Glomerular visceral epithelial cell (primary cell): ENCODE measurements around the gene ADGRA1.

ENCODE experiments used
- DNase-seq: peaks from one replicate; pipeline ENCODE4 v3.0.0-alpha.2; 2016; ENCODE audit errors: extremely low spot score

Gene ADGRA1

DNA sequence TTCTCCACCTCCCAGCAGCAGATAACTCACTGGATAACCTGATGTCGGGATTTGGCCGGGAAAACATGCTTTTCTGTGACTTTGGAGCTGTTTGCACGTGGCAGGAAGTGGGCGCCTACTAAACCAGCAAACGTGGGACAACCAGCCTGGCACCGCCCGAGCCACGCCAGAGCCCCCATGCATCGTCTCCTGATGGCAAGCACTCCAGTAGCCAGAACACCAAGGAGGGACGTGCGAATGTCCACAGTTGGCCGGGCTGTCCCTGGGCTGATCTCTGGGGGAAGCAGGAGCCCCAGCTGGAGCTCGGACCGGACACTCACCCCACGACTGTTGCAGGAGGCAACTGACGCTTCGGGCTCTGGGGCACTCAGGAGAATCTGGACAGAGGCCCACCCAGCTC is 7.1 kb downstream of the ADGRA1 start:
- DNase-seq: no peak

DNA sequence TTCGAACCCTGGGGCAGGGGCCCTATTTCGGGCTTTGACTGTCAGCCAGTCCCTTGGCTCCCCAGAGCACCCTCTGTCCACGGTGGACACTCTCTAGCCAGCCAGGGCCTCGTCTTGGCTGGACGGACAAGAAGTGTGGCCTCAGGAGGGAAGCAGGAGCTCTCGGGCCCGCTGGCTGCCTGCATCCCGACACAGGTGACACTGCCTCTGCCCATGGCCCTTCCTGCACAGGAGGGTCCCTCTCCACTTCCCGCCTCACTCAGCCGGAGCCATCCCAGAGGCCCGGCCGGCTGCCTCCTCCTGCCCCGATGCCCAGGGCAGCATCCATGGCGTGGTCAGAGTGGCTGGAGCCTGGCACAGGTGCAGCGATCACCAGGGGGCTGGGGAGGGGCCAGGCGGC is 7.9 kb downstream of the ADGRA1 start:
- no peak for DNase-seq

DNA sequence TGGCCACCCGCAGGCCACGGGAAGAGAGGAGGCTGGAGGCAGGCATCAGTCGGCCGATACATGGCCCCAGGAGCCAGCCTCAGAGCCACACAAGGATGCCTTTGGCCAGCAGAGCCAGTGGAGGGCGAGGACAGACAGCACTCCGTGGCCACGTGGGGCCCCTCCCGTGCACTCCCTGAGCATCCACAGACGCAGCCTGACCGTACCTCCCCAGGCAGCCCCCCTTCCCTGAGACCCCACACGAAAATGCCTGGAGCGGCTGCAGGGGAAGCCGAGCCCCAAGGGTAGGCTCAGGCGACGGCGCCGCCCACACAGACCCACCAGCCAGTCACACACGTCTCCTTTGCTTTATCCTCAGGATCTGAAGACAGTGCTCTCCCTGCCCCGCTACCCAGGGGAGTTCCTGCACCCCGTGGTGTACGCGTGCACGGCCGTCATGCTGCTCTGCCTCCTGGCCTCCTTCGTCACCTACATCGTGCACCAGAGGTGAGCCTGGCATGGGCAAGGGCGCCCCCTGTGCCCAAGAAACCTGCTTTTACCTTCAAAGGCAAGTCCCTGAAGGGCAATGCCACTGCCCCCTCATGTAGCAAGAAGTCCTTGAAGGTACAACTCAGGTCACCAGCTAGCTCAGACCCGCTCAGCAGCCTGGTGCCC is 9.0 kb downstream of the ADGRA1 start:
- DNase-seq: no peak

DNA sequence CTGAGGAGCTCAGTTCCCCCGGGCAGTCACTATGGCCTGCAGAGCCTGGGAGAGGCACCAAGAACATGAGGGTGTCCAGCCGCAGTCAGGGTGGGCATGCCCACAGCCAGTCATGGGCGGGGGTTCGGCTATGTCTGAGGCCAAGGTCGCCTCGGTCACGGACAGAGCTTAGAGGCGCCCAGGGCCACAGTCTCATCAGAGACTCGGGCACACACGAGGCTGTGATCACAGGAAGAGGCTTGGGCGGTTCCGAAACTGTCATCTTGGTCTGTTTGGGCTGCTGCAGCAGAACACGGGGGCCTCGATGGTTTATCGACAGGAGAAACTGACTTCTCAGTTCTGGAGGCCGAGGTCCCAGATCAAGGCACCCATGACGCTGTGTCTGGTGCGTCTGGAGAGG is 9.7 kb downstream of the ADGRA1 start:
- no peak for DNase-seq

DNA sequence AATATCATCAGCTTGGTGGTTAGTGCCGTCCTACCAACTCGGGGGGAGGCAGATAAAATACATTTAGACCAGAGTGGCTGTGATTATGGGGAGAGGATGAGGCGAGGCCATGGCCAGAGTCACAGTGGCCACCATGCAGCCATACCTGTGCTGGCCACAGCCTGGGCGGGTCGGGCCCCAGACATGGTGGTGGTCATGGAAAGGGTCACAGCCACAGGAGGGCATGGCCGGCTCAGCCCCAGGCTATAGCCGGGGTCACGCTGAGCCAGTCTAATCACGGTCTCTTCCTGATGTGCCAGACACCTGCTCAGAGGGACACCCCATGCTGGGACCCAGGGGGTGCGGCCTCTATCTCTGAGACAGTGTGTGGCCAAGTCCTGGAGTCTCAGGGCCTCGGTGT is 10.2 kb downstream of the ADGRA1 start:
- no peak for DNase-seq

DNA sequence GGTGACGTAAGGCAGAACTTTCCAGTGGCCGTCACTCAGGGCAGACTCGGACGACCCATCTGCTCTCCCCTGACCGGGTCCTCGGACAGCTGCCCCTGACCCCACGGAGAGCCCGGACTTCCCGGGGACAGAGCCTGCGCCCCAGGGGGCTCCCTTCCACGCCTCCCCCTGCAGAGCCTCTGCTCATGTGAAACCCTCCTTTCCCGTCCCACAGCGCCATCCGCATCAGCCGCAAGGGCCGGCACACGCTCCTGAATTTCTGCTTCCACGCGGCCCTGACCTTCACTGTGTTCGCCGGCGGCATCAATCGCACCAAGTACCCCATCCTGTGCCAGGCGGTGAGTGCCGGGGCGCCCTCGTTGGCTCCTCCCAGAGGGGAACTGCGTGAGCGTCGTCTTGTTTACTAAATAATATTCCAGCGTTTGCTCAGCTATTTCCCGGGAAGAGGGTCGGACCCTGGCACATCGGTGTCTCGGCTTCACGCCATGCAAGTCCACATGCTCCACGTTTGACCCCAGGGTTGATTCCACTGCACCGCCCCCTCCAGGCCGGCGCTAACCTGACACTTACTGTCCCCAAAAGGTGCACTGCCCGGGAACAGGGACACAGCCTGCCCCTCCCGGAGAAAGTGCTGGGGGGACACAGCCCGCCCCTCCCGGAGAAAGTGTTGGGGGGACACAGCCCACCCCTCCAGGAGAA is 10.9 kb downstream of the ADGRA1 start:
- DNase-seq: no peak

DNA sequence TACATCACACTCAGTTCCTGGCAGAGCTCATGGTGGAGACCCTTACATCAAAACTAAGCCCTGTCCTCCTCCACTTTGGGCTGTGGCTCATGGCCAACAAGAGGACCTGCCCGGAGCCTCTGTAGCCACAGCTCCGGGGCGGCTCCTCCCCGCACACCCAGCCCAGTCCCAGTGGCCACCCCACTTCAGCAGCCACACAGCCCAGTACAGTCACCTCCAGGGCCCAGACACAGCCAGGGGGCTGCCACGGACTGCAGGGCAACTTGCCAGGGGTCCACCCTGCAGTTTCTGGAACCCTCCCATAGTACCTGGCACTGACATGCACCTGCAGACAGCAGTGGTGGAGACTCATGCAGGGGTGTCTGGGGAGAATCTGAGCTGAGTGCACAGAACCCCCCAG is 11.8 kb downstream of the ADGRA1 start:
- no peak for DNase-seq

DNA sequence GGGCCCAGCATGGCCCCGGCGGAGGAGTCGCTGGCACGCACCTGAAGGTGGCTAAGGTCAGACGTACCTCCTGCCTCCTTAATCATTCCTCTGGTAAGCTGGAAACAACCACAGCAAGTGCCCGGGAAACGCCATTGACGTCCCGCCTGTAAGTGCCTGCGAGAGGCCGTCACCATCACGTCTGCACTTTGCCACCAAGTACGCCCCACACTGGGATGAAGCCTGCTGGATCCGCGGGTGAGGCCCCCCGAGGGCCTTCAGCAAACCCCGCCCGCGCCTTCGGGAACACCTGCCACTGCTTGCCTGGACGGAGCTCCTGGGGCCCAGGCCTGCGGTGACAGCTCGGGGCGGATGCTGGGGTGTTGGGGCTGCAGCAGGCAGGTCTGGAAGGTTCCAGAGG is 12.5 kb downstream of the ADGRA1 start:
- DNase-seq: no peak

DNA sequence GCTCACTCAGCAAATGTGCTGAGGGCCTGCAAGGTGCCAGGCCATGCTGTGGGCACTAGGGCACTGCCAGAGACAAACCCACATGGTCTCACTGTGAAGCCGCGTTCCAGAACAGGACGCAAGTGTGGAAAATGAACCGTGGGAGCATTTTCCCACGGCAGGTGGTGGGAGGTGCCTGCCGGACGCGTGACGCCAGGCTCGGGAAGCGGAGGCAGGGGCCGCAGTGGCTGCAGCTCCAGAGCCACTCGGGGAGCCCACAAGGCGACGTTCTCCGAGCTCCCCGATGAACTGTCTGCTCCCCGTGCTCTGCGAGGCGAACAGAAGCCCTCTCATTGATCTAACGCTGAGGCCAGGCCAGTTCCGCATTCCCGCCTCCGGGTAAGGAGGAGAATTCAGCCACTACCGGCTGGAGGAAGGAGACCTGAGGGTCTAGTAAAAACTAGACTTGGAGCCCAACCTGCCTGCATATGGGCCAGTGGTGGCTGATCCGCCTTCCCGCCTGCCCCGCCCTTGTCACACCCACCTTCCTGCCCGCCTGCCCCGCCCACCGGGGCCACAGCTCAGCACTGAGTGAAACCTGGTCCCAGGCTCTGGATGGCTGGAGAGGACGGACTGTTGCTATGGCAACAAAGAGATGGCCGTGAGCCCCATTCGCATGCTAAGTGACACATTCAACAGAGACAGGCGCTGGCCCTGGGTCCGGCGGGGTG is 13.1 kb downstream of the ADGRA1 start:
- no peak for DNase-seq

DNA sequence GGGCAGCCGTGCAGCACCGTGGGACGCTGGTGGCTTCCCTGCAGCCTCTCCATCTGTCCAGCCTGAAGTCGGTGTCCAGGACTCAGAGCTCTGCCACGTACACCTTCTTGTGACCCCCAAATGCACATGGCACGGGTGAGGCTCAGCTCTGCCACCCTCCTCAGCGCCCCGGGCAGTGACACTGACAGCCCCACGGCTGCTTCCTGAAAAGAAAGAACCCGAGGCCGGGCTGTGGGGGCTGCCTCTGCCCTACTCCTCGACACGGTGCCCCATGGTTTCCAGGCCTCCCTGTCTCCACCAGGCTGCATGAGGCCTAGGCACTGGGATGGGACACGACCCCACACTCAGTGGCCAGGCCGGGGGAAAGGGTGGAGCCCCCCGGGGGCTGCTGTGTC is 13.7 kb downstream of the ADGRA1 start:
- no peak for DNase-seq

DNA sequence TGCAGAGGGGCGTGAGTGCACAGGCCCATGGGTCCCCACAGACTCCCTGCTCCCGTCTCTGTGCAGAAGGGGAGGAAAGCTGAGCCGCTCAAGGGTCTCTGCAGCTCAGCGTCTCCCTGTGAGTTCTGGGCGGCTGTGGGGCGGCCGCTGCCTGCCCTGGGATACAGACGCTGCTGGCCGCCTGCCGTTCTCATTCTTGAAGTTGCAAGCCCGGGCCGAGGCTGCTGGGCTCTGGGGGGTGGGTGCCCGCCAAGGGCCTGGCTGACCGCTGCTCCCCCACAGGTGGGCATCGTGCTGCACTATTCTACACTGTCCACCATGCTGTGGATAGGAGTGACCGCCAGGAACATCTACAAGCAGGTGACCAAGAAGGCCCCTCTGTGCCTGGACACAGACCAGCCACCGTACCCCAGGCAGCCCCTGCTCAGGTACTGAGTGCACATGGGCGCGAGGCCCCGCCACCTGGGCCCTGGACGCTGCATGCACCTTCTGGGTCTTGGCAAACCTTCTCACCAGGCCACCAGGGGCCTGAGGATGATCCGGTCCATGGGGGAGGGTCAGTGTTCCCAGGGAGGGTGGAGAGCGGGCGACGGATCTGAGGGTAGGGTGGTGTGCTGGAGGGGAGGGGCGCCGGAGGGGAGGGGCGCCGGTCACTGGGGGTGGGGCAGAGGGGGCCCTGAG is 14.8 kb downstream of the ADGRA1 start:
- DNase-seq: no peak

DNA sequence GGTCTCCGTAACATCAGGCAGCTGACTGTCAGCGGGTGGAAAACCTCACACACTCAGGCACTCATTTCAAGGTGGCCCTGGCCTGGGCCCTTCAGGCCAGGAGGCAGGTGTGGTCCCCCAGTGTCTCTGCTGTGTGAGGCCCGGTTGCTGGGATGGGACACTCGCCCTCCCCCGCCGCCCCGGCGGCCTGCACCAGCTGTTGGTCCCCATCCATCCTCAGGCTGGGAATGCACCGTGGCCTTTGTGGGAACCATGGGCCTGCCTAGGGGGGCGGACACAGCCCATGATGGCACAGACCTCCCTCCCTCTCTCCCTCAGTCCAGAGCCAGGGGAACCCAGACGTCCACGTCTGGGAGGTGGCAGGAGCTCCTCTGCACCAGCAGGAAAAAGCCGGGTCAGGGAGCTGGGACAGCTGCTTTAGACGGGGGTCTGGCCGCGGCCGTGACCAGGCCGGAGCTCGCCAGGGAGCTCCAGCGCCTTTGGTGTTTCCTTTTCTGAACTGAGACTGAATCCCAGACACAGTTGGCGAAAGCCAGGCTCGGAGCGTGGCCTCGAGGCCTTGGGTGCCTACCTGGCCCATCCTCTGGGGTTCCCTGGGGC is 15.7 kb downstream of the ADGRA1 start:
- no peak for DNase-seq

DNA sequence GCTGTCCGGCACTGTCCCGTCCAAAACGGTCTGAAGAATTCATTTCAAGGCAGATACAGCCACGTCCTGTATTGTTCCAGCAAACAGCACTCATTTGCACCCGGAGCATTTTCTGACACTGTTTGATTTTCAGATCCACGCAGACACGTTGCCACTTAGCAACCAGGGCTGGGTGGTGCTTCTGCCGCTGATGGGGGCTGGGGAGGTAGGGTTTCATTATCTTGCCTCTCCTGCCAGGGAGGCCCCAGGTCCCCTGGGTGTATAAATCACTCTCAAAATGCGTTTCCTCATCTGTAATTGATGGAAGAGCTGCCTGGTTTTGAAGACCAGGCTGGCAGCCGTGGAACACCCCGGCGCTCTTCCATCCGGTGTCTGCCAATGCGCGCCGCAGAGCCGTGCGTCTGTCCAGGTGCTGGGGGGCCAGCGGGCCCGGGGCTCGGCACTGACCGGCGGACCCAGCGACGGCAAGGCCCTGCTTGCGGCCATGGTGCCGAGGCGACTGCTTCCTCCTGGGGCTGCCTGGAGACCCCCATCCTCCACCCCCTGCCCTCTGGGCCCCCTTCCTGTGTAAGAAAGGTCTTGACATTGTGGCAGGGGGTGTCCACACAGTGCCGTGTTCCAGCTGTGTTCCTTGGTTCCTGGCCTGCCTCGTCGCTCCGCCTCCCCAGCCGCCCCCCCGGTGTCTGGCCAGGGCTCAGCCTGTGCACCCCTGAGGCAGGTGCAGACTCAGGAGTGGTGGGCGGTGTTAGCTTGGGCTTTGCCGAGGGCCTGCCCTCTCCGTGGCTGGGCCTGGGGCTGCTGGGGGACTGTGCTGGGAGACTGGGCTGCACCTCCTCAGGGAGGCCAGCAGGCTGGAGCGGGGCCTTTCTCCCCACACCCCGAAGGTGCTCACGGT is 16.6 kb downstream of the ADGRA1 start:
- no peak for DNase-seq

DNA sequence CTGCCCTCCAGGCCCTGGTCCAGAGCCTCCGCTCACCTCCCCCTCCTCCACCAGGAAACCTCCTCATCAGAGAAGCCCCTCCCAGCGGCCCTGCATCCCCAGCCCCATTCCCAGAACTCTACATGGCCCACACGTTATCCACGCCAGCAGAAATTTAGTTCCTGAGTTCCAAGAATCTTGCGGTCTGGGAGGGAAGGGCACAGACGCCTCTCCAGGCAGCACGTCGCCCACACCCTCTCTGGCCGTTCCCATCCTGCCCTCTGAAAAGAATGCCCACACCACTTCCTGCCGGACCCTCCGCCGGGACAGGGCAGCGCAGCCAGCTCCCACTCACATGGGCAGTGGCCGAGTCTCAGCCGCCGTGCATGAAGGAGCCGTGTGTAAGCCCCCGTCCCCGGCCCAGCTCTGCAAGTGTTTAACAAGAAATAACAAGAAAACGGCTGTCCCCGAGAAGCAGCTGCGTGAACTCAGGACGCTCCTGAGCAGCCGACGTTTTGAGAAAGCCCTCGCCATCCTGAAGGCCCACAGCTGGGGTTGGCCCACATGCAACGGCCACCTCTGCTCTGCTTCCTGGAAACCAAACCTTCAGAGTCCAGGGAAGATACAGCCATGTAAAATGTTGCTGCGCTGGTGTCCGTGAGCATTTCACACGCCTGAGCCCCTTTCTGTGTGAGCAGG is 17.4 kb downstream of the ADGRA1 start:
- no peak for DNase-seq

DNA sequence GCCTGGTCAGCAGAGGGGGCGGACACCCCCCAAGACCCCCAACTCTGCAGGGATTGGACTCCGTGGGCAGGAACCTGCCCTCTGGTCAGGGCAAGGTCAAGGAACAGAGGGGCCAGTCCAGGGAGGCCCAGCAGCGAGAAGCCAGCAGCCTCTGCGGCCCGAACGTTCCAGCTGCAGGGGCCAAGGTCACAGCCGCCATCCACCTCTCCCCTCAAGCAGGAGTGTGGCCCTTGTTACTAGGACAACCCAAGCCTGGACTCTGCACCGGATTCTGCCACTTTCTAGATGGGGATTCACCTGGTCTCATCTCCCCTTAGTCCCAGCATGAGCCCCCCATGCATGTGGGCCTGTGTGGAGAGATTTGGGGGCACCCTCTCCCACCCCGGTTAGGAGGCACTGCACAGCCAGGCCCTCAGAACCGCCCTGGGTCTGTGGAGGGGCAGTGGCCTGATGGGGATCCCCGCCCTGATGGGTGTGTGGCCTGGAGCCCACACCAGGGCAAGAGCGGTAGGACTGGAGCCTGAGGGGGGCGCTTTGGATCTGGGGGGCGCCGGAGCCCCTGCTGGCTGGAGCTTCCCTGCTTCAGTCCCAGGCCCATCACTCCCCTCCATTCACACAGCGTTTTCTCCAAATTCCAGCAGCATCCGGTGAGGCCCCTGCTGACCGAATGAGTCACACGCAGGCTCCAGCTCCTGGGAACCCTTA is 18.1 kb downstream of the ADGRA1 start:
- no peak for DNase-seq

DNA sequence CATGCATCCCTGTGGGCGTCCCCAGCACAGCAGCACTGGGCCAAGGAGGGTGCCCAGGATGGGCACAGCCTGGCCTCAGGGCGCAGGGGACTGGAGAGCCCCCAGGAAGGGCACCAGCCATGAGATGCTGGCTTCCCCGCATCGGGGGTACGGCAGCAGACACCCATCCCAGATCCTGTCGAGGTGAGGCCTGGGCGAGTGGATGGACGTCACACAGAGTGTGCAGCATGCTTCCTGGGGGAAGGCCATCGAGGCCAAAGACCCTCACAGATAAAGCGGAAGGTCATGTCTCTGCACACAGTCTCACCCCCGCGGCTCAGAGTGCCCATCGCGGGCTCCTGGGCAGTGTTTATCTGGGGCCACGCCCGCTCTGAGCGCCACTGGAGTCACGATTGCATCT is 18.8 kb downstream of the ADGRA1 start:
- DNase-seq: no peak

DNA sequence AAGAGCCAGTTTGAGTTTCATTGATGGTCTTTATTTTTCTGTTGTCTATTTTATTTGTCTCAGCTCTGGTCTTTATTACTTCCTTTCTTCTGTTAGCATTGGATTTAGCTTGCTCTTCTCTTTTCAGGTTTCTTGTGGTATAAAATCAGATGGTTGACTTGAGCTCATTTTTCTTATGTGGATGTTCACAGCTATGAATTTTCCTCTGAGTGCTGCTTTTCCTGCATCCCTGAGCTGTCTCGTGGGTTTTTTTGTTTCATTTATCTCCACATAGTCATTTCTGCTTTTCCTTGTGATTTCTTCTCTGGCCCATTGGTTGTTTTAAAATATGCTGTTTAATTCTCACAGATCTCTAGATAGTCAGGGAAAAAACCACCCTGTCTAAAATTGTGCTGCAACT is 19.7 kb downstream of the ADGRA1 start:
- no peak for DNase-seq

DNA sequence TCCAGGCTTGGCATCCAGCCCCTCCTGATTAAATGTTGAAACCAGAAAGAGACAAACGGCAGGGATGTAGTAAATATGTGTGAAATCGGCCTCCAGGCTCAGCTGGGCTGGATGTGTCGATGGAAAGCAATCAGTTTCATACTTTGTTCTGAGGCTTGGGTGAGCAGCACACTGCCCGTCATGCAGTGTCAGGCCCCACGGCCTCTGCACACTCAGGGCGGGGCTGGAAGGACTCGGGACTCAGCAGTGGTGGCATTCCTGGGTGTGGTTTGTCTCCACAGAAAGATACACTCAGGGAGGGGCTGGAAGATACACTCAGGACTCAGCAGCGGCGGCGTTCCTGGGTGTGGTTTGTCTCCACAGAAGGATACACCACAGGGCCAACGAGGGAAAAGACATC is 22.0 kb downstream of the ADGRA1 start:
- DNase-seq: no peak

DNA sequence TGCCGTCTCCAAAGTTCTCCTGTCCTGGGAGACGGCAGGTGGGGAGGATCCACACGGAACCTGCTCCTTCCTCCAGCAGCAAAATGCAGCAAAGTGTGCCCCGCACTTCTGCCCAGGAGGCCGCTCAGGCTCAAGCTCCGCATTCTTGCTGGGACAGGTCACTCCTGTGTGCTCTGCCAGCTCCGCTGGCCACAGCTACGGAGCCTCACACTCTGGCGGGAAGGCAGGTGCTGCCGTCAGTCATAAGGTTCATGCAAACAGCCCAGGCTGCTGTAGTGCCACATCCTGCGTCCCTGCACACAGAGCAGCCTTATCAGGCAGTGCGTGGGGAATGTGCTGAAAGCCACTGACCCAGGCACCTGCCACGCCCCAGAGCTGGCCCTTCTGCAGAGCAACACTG is 22.4 kb downstream of the ADGRA1 start:
- peak; percentile 26 for DNase-seq
